Epithelial cell of prostate (primary cell): ENCODE measurements around the gene AFAP1.

Experiments
- DNase-seq: peaks from one replicate; pipeline ENCODE4 v3.0.0-alpha.2; 2011; ENCODE audit warnings: low read depth, low spot score
- H3K27ac ChIP-seq: fragments of 450-650 bp; 2 replicates; pipeline ENCODE4 v1.5.1; 2017; ENCODE audit warnings: mild to moderate bottlenecking

The AFAP1 gene

GRCh38 chr4:7752649-7753048 is 187.0 kb downstream of the AFAP1 start:
- peak overlapping the region; percentile 35 for H3K27ac ChIP-seq
- DNase-seq = no peak

- DNase-seq = no peak
- H3K27ac ChIP-seq = no peak overlapping the region
These were observed 188.7 kb downstream of the AFAP1 start for GRCh38 chr4:7750972-7751371.

- no peak for DNase-seq
- peak overlapping the region; percentile 90 for H3K27ac ChIP-seq
These were observed 189.1 kb downstream of the AFAP1 start for GRCh38 chr4:7750523-7750922.

GRCh38 chr4:7747566-7747965 is 192.1 kb downstream of the AFAP1 start:
- H3K27ac ChIP-seq = no peak overlapping the region
- no peak for DNase-seq

GRCh38 chr4:7747062-7747385 is 192.6 kb downstream of the AFAP1 start:
- no peak for DNase-seq
- no peak overlapping the region for H3K27ac ChIP-seq

GRCh38 chr4:7746351-7747061 is 193.2 kb downstream of the AFAP1 start:
- H3K27ac ChIP-seq = no peak overlapping the region
- no peak for DNase-seq

GRCh38 chr4:7745301-7745885 is 194.3 kb downstream of the AFAP1 start:
- H3K27ac ChIP-seq = no peak overlapping the region
- no peak for DNase-seq

- H3K27ac ChIP-seq = no peak overlapping the region
- DNase-seq = no peak
These were observed 195.4 kb downstream of the AFAP1 start for GRCh38 chr4:7744142-7744804.

- H3K27ac ChIP-seq = no peak overlapping the region
- DNase-seq = no peak
These were observed 196.8 kb downstream of the AFAP1 start for GRCh38 chr4:7742807-7743280.

GRCh38 chr4:7741946-7742806 is 197.5 kb downstream of the AFAP1 start:
- DNase-seq = no peak

GRCh38 chr4:7740866-7741525 is 198.7 kb downstream of the AFAP1 start:
- no peak for DNase-seq
- H3K27ac ChIP-seq = no peak overlapping the region

More at GRCh38 chr4:7741946-7742806, 197.5 kb downstream of the AFAP1 start:
- H3K27ac ChIP-seq = no peak overlapping the region

- no peak overlapping the region for H3K27ac ChIP-seq
- no peak for DNase-seq
These were observed 199.5 kb downstream of the AFAP1 start for GRCh38 chr4:7739918-7740865.

GRCh38 chr4:7739077-7739917 is 200.4 kb downstream of the AFAP1 start:
- no peak for DNase-seq
- H3K27ac ChIP-seq = no peak overlapping the region

GRCh38 chr4:7738458-7739076 is 201.1 kb downstream of the AFAP1 start:
- no peak for DNase-seq
- no peak overlapping the region for H3K27ac ChIP-seq

GRCh38 chr4:7737752-7738457 is 201.8 kb downstream of the AFAP1 start:
- no peak for DNase-seq
- H3K27ac ChIP-seq = no peak overlapping the region

GRCh38 chr4:7737268-7737645 is 202.4 kb downstream of the AFAP1 start:
- no peak for DNase-seq
- H3K27ac ChIP-seq = no peak overlapping the region
